ENCODE measurements around the gene PCDHGB3. TPM values are rescaled to one million over a fixed set of nuclear protein-coding genes. Genes with fewer than 3 reads are reported as not detected.
"Not testable (repeated sequence)": the region's sequence is repeated elsewhere in the genome, so short reads cannot be mapped to it uniquely, and the experiment has no call there.

PCDHGB3 gene
- total RNA-seq = under 1 TPM; 0.55 to 0.71 TPM
- under 1 TPM in 2 of 3 donors, not detected in 1; 0.10 to 0.22 TPM for polyA plus RNA-seq
- total RNA-seq = 0 to 2.0 (median 0.43) reads per million in 6 experiments

GRCh38 chr5:141369994-141370848 lies at the start of gene PCDHGB3:
PCDHGB3 (plus strand) TSS chr5:141370242; CDS start chr5:141370395, 153 bp downstream.
- H3K27ac Mint-ChIP-seq = peak within 1 kb of the TSS in 1 of 10 donors; percentile 42
- H3K4me1 Mint-ChIP-seq = peaks cover 0 to 7% (median 4%) of the 10 kb centered on the region in 4 donors

DNA sequence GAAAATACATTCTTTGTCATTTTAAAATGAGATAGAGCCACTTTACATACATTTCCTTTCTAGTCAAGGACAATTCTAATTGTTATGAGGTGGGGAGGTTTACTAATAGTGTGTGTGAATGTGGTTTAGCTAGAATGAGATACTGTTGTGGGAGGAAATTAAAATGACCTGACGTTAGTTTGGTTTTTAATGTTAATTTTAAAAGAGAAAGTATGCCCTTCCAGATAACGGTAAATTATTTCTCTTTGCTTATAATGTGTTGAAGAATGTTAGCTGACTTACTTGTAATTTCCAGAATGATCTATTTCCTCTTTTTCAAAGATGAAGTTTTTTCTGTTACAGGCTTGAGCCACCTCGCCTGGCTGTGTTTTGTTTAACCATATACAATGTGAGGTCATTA lies 47.8 kb upstream of the PCDHGB3 start:
- peaks cover 22 to 57% (median 43%) of the 10 kb centered on the region in 3 donors for H3K36me3 Mint-ChIP-seq
- DNase-seq = no peak
- H3K4me3 Mint-ChIP-seq = peak overlapping the region in 3 of 10 donors; percentile 9 to 96 (median 94)
- peaks cover 0 to 17% (median 11%) of the 10 kb centered on the region in 5 donors for H3K27me3 Mint-ChIP-seq
- POLR2A ChIA-PET = no interaction called here
- peaks cover 0 to 78% (median 48%) of the 10 kb centered on the region in 9 donors for H3K9me3 Mint-ChIP-seq
- peaks cover 28 to 39% (median 33%) of the 10 kb centered on the region in 4 donors for H3K4me1 Mint-ChIP-seq
- peak overlapping the region in 2 of 10 donors; percentile 58 to 72 for H3K27ac Mint-ChIP-seq
- no peak for ATAC-seq

More at GRCh38 chr5:141369994-141370848, at the start of gene PCDHGB3:
- POLR2A ChIA-PET = no interaction called here
- peaks cover 0 to 88% (median 31%) of the 10 kb centered on the region in 9 donors for H3K9me3 Mint-ChIP-seq
- peak in 5 of 10 donors; percentile 12 to 37 (median 22) for DNase-seq
- peak; percentile 87 to 90 for ATAC-seq
- H3K27me3 Mint-ChIP-seq = peaks cover 43 to 86% (median 73%) of the 10 kb centered on the region in 5 donors
- peak within 1 kb of the TSS; percentile 65 to 91 (median 82) for H3K4me3 Mint-ChIP-seq
- peaks cover 17 to 52% (median 29%) of the 10 kb centered on the region in 3 donors for H3K36me3 Mint-ChIP-seq

GRCh38 chr5:141326088-141326854 lies 43.8 kb upstream of the PCDHGB3 start:
- Mint-ChIP-seq H3K27me3 (peaks cover 8 to 48% (median 41%) of the 10 kb centered on the region in 5 donors), H3K27ac (peak overlapping the region; percentile 51 to 93 (median 88)), H3K36me3 (peaks cover 2 to 49% (median 42%) of the 10 kb centered on the region in 3 donors), H3K9me3 (peaks cover 9 to 76% (median 28%) of the 10 kb centered on the region in 9 donors), H3K4me3 (peak overlapping the region; percentile 84 to 98 (median 93)), H3K4me1 (peaks cover 6 to 8% (median 7%) of the 10 kb centered on the region in 4 donors)
- ATAC-seq (peak; percentile 96 to 97), DNase-seq (peak in 9 of 10 donors; percentile 50 to 81 (median 66))
- POLR2A ChIA-PET = interaction anchor here (0.7 kb wide), 1 partner anchor 1344 kb away, joined by 5 read pairs; no protein-coding TSS in a partner anchor

DNA sequence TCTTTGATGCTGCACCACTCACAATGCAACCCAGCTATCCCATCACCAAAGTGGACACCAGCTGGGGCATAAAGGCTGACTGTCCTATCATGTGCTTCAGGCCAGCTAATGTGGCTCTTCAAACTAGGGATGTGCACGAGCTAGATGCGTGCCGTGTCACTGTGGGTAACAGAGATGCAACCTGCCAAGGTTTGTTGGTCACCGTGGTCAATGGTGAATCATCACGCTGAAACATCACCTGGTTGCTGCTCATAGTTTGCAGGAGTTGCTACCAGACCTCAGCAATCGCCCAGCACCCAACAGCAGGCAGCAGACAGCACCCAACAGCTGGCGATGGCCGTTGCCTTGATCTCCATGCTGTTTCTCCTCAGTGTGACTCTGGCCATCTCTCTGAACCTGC lies 41.8 kb upstream of the PCDHGB3 start:
- H3K9me3 Mint-ChIP-seq = peaks cover 5 to 75% (median 36%) of the 10 kb centered on the region in 9 donors
- H3K4me3 Mint-ChIP-seq = no peak overlapping the region
- POLR2A ChIA-PET = interaction anchor here (0.5 to 0.8 kb wide), 2 partner anchors 11 to 184 kb away, joined by 3 to 6 read pairs; no protein-coding TSS in a partner anchor
- H3K27ac Mint-ChIP-seq = no peak overlapping the region
- peaks cover 6 to 8% (median 7%) of the 10 kb centered on the region in 4 donors for H3K4me1 Mint-ChIP-seq
- H3K27me3 Mint-ChIP-seq = peaks cover 13 to 66% (median 58%) of the 10 kb centered on the region in 5 donors
- DNase-seq = no peak
- H3K36me3 Mint-ChIP-seq = peaks cover 9 to 53% (median 48%) of the 10 kb centered on the region in 3 donors
- no peak for ATAC-seq

DNA sequence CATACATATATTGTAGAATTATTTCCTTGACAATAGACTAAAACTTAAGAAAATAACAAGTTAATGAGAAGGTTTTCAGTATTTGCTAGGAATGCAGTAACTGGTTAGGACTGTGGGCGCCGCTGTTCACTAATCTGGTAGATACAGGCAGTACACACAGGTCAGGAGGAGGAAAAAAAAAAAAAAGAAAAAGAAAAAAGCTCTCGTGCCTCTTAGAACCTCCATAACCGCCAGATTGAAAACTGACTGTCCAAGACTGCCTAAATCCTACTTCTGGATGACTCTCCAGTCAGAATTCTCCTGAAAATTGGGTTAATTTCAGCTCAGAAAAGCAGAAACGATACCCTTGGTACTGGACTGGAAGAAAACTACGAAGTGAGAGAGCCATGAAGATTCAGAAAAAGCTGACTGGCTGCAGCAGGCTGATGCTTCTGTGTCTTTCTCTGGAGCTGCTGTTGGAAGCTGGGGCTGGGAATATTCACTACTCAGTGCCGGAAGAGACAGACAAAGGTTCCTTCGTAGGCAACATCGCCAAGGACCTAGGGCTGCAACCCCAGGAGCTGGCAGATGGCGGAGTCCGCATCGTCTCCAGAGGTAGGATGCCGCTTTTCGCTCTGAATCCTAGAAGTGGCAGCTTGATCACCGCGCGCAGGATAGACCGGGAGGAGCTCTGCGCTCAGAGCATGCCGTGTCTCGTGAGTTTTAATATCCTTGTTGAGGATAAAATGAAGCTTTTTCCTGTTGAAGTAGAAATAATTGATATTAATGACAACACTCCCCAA lies 39.6 kb upstream of the PCDHGB3 start, which contains the start of gene PCDHGA1:
TSS of gene PCDHGA1 (plus strand) at position 216 of the 782 bp plus-strand sequence.
- Mint-ChIP-seq H3K27me3 (peaks cover 24 to 88% (median 73%) of the 10 kb centered on the region in 5 donors), H3K27ac (no peak within 1 kb of the TSS), H3K4me3 (peak within 1 kb of the TSS in 5 of 10 donors; percentile 5 to 53 (median 24)), H3K36me3 (peaks cover 13 to 71% (median 60%) of the 10 kb centered on the region in 3 donors), H3K4me1 (peaks cover 6 to 9% (median 7%) of the 10 kb centered on the region in 4 donors), H3K9me3 (peaks cover 17 to 89% (median 49%) of the 10 kb centered on the region in 9 donors)
- ATAC-seq (peak in 1 of 2 donors; percentile 45), DNase-seq (peak in 1 of 10 donors; percentile 20)
- POLR2A ChIA-PET = no interaction called here

- H3K4me3 Mint-ChIP-seq, DNase-seq, ATAC-seq, H3K27ac Mint-ChIP-seq, POLR2A ChIA-PET, H3K4me1 Mint-ChIP-seq: not testable (repeated sequence)
- Mint-ChIP-seq H3K27me3 (peaks cover 44 to 92% (median 77%) of the 10 kb centered on the region in 5 donors), H3K36me3 (peaks cover 17 to 74% (median 61%) of the 10 kb centered on the region in 3 donors), H3K9me3 (peaks cover 23 to 94% (median 54%) of the 10 kb centered on the region in 9 donors)
Measured at GRCh38 chr5:141332571-141332970, 37.5 kb upstream of the PCDHGB3 start.

DNA sequence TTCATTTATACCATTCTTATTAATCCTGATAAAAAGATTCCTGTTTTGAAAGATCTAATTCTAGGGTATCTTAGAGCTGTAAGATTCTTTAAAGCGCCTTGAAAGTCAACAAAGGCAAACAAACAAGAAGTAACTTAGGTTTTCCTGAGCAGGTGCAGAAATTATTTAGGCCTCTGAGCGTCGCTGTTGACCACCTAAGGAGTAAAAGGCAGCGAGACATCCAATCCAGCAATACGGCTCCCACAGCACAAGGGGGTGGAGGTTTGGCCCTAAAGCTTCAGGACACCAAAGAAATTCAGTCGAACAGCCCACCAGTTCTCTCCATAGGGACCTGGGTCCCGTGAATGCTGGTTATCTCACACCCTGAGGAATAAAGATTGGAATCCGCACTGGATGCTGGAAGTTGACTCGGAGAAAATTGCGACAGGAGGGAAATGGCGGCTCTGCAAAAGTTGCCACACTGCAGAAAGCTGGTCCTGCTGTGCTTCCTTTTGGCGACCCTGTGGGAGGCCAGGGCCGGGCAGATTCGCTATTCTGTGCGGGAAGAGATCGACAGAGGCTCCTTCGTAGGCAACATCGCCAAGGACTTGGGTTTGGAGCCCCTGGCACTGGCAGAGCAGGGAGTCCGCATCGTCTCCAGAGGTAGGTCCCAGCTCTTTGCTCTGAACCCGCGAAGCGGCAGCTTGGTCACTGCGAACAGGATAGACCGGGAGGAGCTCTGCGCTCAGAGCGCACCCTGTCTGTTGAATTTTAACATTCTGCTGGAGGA lies 31.3 kb upstream of the PCDHGB3 start, which contains the start of gene PCDHGA2:
TSS of gene PCDHGA2 (plus strand) at position 223 of the 769 bp plus-strand sequence.
- H3K27ac Mint-ChIP-seq = no peak within 1 kb of the TSS
- H3K9me3 Mint-ChIP-seq = peaks cover 33 to 96% (median 74%) of the 10 kb centered on the region in 9 donors
- peaks cover 0 to 1% (median 0%) of the 10 kb centered on the region in 4 donors for H3K4me1 Mint-ChIP-seq
- DNase-seq (no peak), ATAC-seq (no peak)
- H3K4me3 Mint-ChIP-seq = no peak within 1 kb of the TSS
- POLR2A ChIA-PET = no interaction called here
- H3K36me3 Mint-ChIP-seq = peaks cover 26 to 79% (median 56%) of the 10 kb centered on the region in 3 donors
- peaks cover 60 to 94% (median 82%) of the 10 kb centered on the region in 5 donors for H3K27me3 Mint-ChIP-seq

DNA sequence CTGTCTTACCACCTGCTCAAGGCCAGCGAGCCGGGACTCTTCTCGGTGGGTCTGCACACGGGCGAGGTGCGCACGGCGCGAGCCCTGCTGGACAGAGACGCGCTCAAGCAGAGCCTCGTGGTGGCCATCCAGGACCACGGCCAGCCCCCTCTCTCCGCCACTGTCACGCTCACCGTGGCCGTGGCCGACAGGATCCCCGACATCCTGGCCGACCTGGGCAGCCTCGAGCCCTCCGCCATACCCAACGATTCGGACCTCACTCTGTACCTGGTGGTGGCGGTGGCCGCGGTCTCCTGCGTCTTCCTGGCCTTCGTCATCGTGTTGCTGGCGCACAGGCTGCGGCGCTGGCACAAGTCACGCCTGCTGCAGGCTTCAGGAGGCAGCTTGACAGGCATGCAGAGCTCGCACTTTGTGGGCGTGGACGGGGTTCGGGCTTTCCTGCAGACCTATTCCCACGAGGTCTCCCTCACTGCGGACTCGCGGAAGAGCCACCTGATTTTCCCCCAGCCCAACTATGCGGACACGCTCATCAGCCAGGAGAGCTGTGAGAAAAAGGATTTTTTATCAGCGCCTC lies 29.2 kb upstream of the PCDHGB3 start:
- POLR2A ChIA-PET, DNase-seq, H3K4me1 Mint-ChIP-seq, H3K27ac Mint-ChIP-seq, ATAC-seq: not testable (repeated sequence)
- Mint-ChIP-seq H3K4me3 (peak overlapping the region in 1 of 10 donors; percentile 48), H3K36me3 (peaks cover 28 to 73% (median 55%) of the 10 kb centered on the region in 3 donors), H3K9me3 (peaks cover 29 to 93% (median 56%) of the 10 kb centered on the region in 9 donors), H3K27me3 (peaks cover 57 to 93% (median 76%) of the 10 kb centered on the region in 5 donors)

GRCh38 chr5:141342773-141343172 lies 27.3 kb upstream of the PCDHGB3 start:
- no peak overlapping the region for H3K27ac Mint-ChIP-seq
- no peaks in the 10 kb centered on the region for H3K4me1 Mint-ChIP-seq
- peaks cover 55 to 93% (median 66%) of the 10 kb centered on the region in 5 donors for H3K27me3 Mint-ChIP-seq
- no peak for DNase-seq
- peaks cover 21 to 90% (median 50%) of the 10 kb centered on the region in 9 donors for H3K9me3 Mint-ChIP-seq
- no peak for ATAC-seq
- H3K4me3 Mint-ChIP-seq = peak overlapping the region in 1 of 10 donors; percentile 12
- POLR2A ChIA-PET = no interaction called here
- H3K36me3 Mint-ChIP-seq = peaks cover 32 to 71% (median 52%) of the 10 kb centered on the region in 3 donors

GRCh38 chr5:141343242-141343952 lies 26.6 kb upstream of the PCDHGB3 start, which contains the start of gene PCDHGA3:
PCDHGA3 (plus strand) TSS chr5:141343829; CDS start chr5:141344034, 205 bp downstream.
- Mint-ChIP-seq H3K4me3 (peak within 1 kb of the TSS in 8 of 10 donors; percentile 2 to 48 (median 35)), H3K27ac (no peak within 1 kb of the TSS), H3K36me3 (peaks cover 27 to 66% (median 47%) of the 10 kb centered on the region in 3 donors), H3K27me3 (peaks cover 52 to 93% (median 64%) of the 10 kb centered on the region in 5 donors), H3K9me3 (peaks cover 15 to 88% (median 48%) of the 10 kb centered on the region in 9 donors), H3K4me1 (no peaks in the 10 kb centered on the region)
- no peak for DNase-seq
- POLR2A ChIA-PET = no interaction called here
- ATAC-seq = no peak

All from naive thymus-derived CD8-positive, alpha-beta T cell (primary cell).